ENCODE results near the gene HES5. TPM values are rescaled to one million over a fixed set of nuclear protein-coding genes. Genes with fewer than 3 reads are reported as not detected.

HES5 gene
- polyA plus RNA-seq, 1 donor from 2014 or later, result 0.81 TPM

GRCh38 chr1:2535981-2536380 is 5.9 kb upstream of the HES5 start:
- Histone ChIP-seq H3K27ac (ENCODE audit: low read length) (no peak overlapping the region), H3K9me3 (ENCODE audit: low read length) (no peaks in the 10 kb centered on the region), H3K36me3 (ENCODE audit: insufficient read depth, low read length) (no peaks in the 10 kb centered on the region), H3K9me2 (ENCODE audit: insufficient read depth, low read length) (no peaks in the 10 kb centered on the region), H3K4me3 (ENCODE audit: low read length) (no peak overlapping the region), H3K79me2 (replicated peaks; ENCODE audit: insufficient read depth, low read length) (peaks cover 6% of the 10 kb centered on the region), H2AFZ (ENCODE audit: low read depth, low read length) (no peak overlapping the region), H3F3A (ENCODE audit: insufficient read depth, low read length, poor library complexity, severe bottlenecking) (no peaks in the 10 kb centered on the region), H4K20me1 (ENCODE audit: insufficient read depth) (no peaks in the 10 kb centered on the region), H3K27me3 (ENCODE audit: insufficient read depth, low read depth, low read length) (no peaks in the 10 kb centered on the region), H3K9ac (ENCODE audit: low read length) (no peak overlapping the region), H3K4me2 (ENCODE audit: low read length) (no peak overlapping the region)
- TF ChIP-seq POLR2AphosphoS5 (IDR thresholded peaks at IDR 0.05) (no peak), REST (IDR thresholded peaks at IDR 0.05; ENCODE audit: borderline replicate concordance) (no peak), MXI1 (conservative IDR thresholded peaks at IDR 0.05; ENCODE audit: poor library complexity, severe bottlenecking) (no peak), CTCF (IDR thresholded peaks at IDR 0.05; ENCODE audit: poor library complexity, severe bottlenecking) (no peak), TAF1 (IDR thresholded peaks at IDR 0.05; ENCODE audit: low read depth) (no peak), RAD21 (conservative IDR thresholded peaks at IDR 0.05) (no peak), EP300 (conservative IDR thresholded peaks at IDR 0.05; ENCODE audit: poor library complexity, severe bottlenecking) (no peak), SMC3 (conservative IDR thresholded peaks at IDR 0.05; ENCODE audit: poor library complexity) (no peak), EZH2 (IDR thresholded peaks at IDR 0.05; ENCODE audit: borderline replicate concordance, insufficient read depth, low read length, poor library complexity, severe bottlenecking) (no peak)

- H3K9me3 ChIP-seq (ENCODE audit: low read length), result no peaks in the 10 kb centered on the region
- no peaks in the 10 kb centered on the region for H3K36me3 ChIP-seq (ENCODE audit: insufficient read depth, low read length)
- H3K27me3 ChIP-seq (ENCODE audit: insufficient read depth, low read depth, low read length), result no peaks in the 10 kb centered on the region
- peaks cover 10% of the 10 kb centered on the region for H3K79me2 ChIP-seq (replicated peaks; ENCODE audit: insufficient read depth, low read length)
- no peak overlapping the region for H3K4me3 ChIP-seq (ENCODE audit: low read length)
- H2AFZ ChIP-seq (ENCODE audit: low read depth, low read length), result no peak overlapping the region
- no peak overlapping the region for H3K9ac ChIP-seq (ENCODE audit: low read length)
- H4K20me1 ChIP-seq (ENCODE audit: insufficient read depth), result no peaks in the 10 kb centered on the region
- no peak for TF ChIP-seq SMC3 (conservative IDR thresholded peaks at IDR 0.05; ENCODE audit: poor library complexity)
- no peak for TF ChIP-seq REST (IDR thresholded peaks at IDR 0.05; ENCODE audit: borderline replicate concordance)
- no peak for TF ChIP-seq RAD21 (conservative IDR thresholded peaks at IDR 0.05)
- no peak for TF ChIP-seq POLR2AphosphoS5 (IDR thresholded peaks at IDR 0.05)
- H3K4me2 ChIP-seq (ENCODE audit: low read length), result no peak overlapping the region
- H3K9me2 ChIP-seq (ENCODE audit: insufficient read depth, low read length), result no peaks in the 10 kb centered on the region
- H3K27ac ChIP-seq (ENCODE audit: low read length), result no peak overlapping the region
- H3F3A ChIP-seq (ENCODE audit: insufficient read depth, low read length, poor library complexity, severe bottlenecking), result no peaks in the 10 kb centered on the region
These were observed 5.4 kb upstream of the HES5 start for GRCh38 chr1:2535455-2535854.
